HL-60 (cell line): ENCODE measurements around the gene ATE1.

Experiments
- DNase-seq, 2 experiments: peaks; one replicate each; pipeline ENCODE4 v3.0.0-alpha.2; 2010 to 2020; ENCODE audit warnings: low read depth in 1 of 2, low spot score in 1 of 2
- H3K27ac ChIP-seq: fragments of 250-450 bp; sonication (Bioruptor Pico); replicated peaks from 2 replicates; pipeline ENCODE4 v1.5.1; 2020; ENCODE audit warnings: mild to moderate bottlenecking, moderate library complexity
- H3K27me3 ChIP-seq: fragments of 250-450 bp; sonication (Bioruptor Pico); 2 replicates; pipeline ENCODE4 v1.5.1; 2021; ENCODE audit warnings: mild to moderate bottlenecking, moderate library complexity; ENCODE audit not compliant: insufficient read depth, poor library complexity, severe bottlenecking
- H3K4me3 ChIP-seq: replicated peaks from 2 replicates; pipeline ENCODE4 v1.5.1; 2011; ENCODE audit warnings: mild to moderate bottlenecking, control low read depth, low read length; ENCODE audit not compliant: insufficient read depth
- GABPA ChIP-seq: IDR thresholded peaks from 2 replicates; pipeline ENCODE4 v1.6.1; 2012; ENCODE audit warnings: low read depth
- POLR2AphosphoS5 ChIP-seq: IDR thresholded peaks from 2 replicates; pipeline ENCODE4 v1.6.1; 2012; ENCODE audit warnings: low read depth
- SPI1 ChIP-seq: IDR thresholded peaks from 2 replicates; pipeline ENCODE4 v1.6.1; 2012; ENCODE audit warnings: low read depth, mild to moderate bottlenecking, borderline replicate concordance
- TF ChIP-seq, protein P1 (sequence below): IDR thresholded peaks from one replicate; pipeline ENCODE4 v1.5.1; 2011; ENCODE audit warnings: low read length, control low read depth, inconsistent platforms; ENCODE audit not compliant: insufficient read depth
- TF ChIP-seq, protein P2 (sequence below): IDR thresholded peaks from 2 replicates; pipeline ENCODE4 v1.6.1; 2012; ENCODE audit warnings: low read depth; ENCODE audit not compliant: insufficient replicate concordance

ATE1 gene

DNA sequence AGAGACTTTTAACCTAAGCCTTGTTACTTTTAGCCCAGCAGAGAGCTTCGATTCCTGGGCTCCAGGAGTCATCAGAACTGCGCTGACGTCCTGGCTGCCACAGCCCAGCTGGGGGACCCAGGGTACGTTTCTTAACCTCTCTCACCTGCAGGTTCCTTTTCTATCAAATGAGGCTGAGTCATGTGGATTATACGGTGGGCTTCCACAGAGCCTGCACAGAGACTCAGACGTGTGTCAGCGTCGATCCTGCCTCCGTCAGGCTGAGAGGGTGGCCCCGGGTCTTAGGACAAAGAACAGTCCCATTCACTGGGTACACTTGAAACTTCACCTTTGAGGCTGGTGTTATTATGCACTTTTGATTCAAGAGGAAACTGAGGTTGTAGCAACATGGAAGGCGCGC, 228.9 kb downstream of the ATE1 start:
- H3K4me3 ChIP-seq, result no peak overlapping the region
- H3K27ac ChIP-seq, result no peak overlapping the region
- DNase-seq, result no peak
- TF ChIP-seq, protein P1, sequence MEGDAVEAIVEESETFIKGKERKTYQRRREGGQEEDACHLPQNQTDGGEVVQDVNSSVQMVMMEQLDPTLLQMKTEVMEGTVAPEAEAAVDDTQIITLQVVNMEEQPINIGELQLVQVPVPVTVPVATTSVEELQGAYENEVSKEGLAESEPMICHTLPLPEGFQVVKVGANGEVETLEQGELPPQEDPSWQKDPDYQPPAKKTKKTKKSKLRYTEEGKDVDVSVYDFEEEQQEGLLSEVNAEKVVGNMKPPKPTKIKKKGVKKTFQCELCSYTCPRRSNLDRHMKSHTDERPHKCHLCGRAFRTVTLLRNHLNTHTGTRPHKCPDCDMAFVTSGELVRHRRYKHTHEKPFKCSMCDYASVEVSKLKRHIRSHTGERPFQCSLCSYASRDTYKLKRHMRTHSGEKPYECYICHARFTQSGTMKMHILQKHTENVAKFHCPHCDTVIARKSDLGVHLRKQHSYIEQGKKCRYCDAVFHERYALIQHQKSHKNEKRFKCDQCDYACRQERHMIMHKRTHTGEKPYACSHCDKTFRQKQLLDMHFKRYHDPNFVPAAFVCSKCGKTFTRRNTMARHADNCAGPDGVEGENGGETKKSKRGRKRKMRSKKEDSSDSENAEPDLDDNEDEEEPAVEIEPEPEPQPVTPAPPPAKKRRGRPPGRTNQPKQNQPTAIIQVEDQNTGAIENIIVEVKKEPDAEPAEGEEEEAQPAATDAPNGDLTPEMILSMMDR, result no peak
- TF ChIP-seq, protein P2, sequence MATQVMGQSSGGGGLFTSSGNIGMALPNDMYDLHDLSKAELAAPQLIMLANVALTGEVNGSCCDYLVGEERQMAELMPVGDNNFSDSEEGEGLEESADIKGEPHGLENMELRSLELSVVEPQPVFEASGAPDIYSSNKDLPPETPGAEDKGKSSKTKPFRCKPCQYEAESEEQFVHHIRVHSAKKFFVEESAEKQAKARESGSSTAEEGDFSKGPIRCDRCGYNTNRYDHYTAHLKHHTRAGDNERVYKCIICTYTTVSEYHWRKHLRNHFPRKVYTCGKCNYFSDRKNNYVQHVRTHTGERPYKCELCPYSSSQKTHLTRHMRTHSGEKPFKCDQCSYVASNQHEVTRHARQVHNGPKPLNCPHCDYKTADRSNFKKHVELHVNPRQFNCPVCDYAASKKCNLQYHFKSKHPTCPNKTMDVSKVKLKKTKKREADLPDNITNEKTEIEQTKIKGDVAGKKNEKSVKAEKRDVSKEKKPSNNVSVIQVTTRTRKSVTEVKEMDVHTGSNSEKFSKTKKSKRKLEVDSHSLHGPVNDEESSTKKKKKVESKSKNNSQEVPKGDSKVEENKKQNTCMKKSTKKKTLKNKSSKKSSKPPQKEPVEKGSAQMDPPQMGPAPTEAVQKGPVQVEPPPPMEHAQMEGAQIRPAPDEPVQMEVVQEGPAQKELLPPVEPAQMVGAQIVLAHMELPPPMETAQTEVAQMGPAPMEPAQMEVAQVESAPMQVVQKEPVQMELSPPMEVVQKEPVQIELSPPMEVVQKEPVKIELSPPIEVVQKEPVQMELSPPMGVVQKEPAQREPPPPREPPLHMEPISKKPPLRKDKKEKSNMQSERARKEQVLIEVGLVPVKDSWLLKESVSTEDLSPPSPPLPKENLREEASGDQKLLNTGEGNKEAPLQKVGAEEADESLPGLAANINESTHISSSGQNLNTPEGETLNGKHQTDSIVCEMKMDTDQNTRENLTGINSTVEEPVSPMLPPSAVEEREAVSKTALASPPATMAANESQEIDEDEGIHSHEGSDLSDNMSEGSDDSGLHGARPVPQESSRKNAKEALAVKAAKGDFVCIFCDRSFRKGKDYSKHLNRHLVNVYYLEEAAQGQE, result no peak
- TF ChIP-seq POLR2AphosphoS5 (no peak), SPI1 (no peak), GABPA (no peak)
- no peaks in the 10 kb centered on the region for H3K27me3 ChIP-seq

DNA sequence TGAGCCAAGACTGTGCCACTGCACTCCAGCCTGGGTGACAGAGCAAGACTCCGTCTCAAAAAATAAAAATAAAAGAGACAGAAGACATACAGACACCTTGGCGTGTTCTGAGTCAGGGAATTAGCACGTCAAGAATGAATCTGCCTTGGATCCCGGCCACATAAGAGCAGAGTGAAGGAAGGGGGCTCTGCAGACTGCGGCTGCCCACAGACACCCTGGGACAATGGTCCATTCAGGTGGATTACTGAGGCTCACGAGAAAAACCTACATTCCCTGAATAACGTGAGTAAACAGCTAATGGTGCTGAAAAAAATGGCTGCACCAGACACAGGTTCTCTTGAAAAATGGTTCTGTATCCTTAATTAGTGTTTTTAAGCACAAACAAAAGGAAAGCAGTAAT, 229.5 kb downstream of the ATE1 start:
- TF ChIP-seq, protein P2, result no peak
- TF ChIP-seq, protein P1, result no peak
- no peak for TF ChIP-seq GABPA
- H3K27ac ChIP-seq, result no peak overlapping the region
- H3K4me3 ChIP-seq, result no peak overlapping the region
- H3K27me3 ChIP-seq, result no peaks in the 10 kb centered on the region
- DNase-seq, result no peak

DNA sequence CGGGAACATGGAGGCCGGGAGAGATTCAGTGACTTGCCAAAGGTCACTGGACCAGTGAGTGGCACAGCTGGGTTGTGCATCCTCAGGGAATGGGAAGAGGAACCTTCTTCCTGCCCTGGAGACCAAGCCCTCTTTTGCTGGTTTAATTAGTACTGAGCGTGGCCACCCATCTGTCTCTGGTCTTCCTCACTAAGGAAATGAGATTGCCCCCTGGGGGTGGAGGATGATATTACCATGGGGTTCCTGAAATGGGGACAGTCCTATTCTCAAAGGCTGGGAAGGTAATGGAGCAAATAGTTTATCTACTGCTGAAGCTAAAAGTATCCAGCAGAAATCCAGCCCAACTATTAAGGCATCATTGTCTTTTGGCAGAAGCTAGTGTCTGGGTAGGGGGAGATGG, 231.0 kb downstream of the ATE1 start:
- peak in 1 of 2 experiments; percentile 25 for DNase-seq
- no peaks in the 10 kb centered on the region for H3K27me3 ChIP-seq
- H3K27ac ChIP-seq, result no peak overlapping the region
- TF ChIP-seq, protein P2, result no peak
- peak; percentile 12; the same call in 1 of the 2 replicates for TF ChIP-seq SPI1
- TF ChIP-seq, protein P1, result peak; percentile 18
- H3K4me3 ChIP-seq, result no peak overlapping the region
